Measurements from ENCODE around the gene CCDC9. TPM values are rescaled to one million over a fixed set of nuclear protein-coding genes. Genes with fewer than 3 reads are reported as not detected.

The CCDC9 gene
- total RNA-seq, 4 donors from 2014 or later = 13.1 to 22.7 (median 18.5) TPM

DNA sequence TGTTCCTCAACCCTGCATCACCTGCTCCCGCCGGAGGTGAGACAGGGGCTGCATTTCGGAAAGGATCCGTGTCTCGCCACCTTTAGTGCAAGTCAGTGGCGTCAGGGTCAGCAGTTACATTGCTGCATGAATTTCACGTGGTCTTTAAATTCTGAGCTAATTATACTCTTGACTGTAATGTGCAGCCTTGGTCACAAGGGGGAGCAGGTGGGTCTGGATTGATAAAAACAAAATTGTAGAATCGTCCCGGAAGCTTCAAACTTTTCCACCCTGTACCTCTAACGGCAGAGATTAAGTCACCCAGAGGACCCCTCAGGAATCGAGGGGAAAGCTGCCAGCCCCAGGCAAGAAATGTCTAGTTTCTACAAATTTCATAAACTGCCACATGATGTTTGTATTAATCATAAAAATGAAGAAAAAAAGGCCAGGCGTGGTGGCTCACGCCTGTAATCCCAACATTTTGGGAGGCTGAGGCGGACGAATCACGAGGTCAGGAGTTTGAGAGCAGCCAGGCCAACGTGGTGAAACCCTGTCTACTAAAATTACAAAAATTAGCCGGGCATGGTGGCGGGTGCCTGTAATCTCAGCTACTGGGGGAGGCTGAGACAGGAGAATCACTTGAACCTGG is 45.5 kb upstream of the CCDC9 start:
- Histone ChIP-seq H3K36me3 (peaks cover 0 to 27% of the 10 kb centered on the region in 2 donors), H3K4me3 (no peak overlapping the region), H3K9me3 (no peaks in the 10 kb centered on the region), H3K27me3 (no peaks in the 10 kb centered on the region), H3K4me1 (peaks cover 4 to 6% of the 10 kb centered on the region in 2 donors), H3K27ac (peak overlapping the region in 3 of 4 donors; percentile 48 to 71 (median 51))
- TF ChIP-seq, protein P1, sequence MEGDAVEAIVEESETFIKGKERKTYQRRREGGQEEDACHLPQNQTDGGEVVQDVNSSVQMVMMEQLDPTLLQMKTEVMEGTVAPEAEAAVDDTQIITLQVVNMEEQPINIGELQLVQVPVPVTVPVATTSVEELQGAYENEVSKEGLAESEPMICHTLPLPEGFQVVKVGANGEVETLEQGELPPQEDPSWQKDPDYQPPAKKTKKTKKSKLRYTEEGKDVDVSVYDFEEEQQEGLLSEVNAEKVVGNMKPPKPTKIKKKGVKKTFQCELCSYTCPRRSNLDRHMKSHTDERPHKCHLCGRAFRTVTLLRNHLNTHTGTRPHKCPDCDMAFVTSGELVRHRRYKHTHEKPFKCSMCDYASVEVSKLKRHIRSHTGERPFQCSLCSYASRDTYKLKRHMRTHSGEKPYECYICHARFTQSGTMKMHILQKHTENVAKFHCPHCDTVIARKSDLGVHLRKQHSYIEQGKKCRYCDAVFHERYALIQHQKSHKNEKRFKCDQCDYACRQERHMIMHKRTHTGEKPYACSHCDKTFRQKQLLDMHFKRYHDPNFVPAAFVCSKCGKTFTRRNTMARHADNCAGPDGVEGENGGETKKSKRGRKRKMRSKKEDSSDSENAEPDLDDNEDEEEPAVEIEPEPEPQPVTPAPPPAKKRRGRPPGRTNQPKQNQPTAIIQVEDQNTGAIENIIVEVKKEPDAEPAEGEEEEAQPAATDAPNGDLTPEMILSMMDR (IDR thresholded peaks at IDR 0.05 in 4 of 5, conservative IDR thresholded peaks at IDR 0.05 in 1 of 5) = peak; percentile 81 to 93 (median 88)
- TF ChIP-seq POLR2A (IDR thresholded peaks at IDR 0.05) = no peak
- in situ Hi-C loops (cut with MboI; ENCODE audit: low sequenced_read_pairs in 4 of 4) = loop anchor here (5.0 kb wide), 1 partner anchor 36 kb away; no protein-coding TSS in a partner anchor
- intact Hi-C loops (cut with DNase I; ENCODE audit: low total_unique reads) = loop anchor here (1.0 kb wide), 1 partner anchor 33 kb away; no protein-coding TSS in a partner anchor
- DNase-seq (peak; percentile 63 to 81), ATAC-seq (peak; percentile 94 to 95)

DNA sequence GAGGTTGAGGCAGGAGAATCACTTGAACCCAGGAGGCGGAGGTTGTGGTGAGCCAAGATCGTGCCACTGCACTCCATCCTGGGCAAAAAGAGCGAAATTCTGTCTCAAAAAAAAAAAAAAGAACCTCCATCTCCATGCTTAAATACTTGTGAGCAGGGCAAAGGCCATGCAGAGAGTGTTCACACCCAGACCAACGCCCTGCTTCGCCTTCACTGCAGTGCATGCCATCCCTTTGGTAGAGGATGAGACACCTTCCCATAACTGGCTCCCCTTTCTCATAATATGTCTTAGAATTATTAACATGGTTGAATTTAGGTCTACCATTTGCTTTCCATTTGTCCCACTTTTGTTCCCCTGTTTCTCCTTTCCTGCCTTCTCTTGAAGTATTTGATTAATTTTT is 40.7 kb upstream of the CCDC9 start:
- no peaks in the 10 kb centered on the region for H3K9me3 ChIP-seq
- in situ Hi-C loops (cut with MboI; ENCODE audit: low sequenced_read_pairs in 4 of 4) (no loop called here), intact Hi-C loops (cut with DNase I; ENCODE audit: low total_unique reads) (no loop called here)
- TF ChIP-seq, protein P1 (IDR thresholded peaks at IDR 0.05 in 4 of 5, conservative IDR thresholded peaks at IDR 0.05 in 1 of 5) = no peak
- no peak for TF ChIP-seq POLR2A (IDR thresholded peaks at IDR 0.05)
- H3K27ac ChIP-seq = no peak overlapping the region
- ATAC-seq (no peak), DNase-seq (no peak)
- H3K36me3 ChIP-seq = peaks cover 0 to 4% of the 10 kb centered on the region in 2 donors
- H3K27me3 ChIP-seq = no peaks in the 10 kb centered on the region
- H3K4me1 ChIP-seq = peaks cover under 1 to 4% of the 10 kb centered on the region in 2 donors
- no peak overlapping the region for H3K4me3 ChIP-seq

DNA sequence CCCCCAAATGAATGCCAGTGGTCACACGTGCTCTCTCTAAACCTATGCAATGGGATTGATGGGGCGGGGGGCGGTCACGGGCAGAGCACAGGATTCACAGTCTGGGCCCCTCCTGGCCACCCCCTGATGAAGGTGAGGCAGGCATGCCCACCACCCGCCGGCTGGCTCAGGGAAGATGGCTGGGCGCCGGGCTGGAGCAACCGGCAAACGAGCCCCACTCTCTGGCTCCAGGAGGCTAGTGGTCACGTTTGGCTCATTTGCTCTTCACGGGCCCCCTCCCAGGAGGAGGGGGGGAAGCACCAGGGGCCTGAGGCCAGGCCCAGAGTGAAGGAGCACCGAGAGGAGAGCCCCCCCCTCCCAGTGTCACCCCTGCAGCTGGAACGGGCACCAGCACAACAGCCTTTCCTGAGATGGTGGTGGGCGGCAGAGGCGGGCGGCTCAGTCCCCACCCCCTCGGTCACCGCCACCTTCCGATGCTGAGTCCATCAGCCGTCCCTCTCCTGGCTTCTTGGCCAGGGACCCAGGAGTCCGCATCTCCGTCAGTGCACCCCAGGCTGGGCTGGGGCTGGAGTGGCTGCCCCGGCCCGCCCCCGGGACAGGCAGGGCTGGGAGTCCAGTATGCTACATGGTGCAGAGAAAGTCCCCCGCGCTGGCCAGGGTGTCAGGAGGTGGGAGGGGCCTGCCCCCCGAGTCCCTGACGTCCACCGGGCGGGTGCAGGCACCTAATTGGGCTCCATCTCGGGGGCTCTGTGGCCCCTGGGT is 35.1 kb upstream of the CCDC9 start:
- peaks cover 5 to 6% of the 10 kb centered on the region in 2 donors for H3K4me1 ChIP-seq
- TF ChIP-seq POLR2A (IDR thresholded peaks at IDR 0.05) = no peak
- peaks cover 0 to 25% of the 10 kb centered on the region in 2 donors for H3K36me3 ChIP-seq
- H3K27ac ChIP-seq = no peak overlapping the region
- in situ Hi-C loops (cut with MboI; ENCODE audit: low sequenced_read_pairs in 4 of 4) (no loop called here), intact Hi-C loops (cut with DNase I; ENCODE audit: low total_unique reads) (no loop called here)
- ATAC-seq (no peak), DNase-seq (no peak)
- no peaks in the 10 kb centered on the region for H3K9me3 ChIP-seq
- H3K4me3 ChIP-seq = no peak overlapping the region
- H3K27me3 ChIP-seq = no peaks in the 10 kb centered on the region

DNA sequence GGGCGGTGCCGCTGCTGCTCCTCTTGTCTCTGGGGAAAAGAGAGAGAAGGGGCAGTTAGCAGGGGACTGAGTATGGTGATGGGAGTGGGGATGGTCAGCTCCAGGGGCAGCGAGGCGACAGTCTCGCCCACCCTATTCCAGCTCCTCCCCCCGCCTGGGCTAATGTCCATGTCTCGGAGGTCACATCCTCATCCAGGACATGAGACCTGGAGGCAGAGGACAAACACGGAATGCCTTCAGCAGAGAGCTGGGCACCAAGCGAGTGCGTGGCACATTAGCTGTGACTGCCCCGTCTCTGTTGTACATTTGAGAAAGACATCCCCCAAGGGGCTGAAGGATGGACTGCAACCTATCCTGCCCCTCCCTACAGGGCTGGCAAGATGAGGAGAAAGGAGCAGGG is 34.4 kb upstream of the CCDC9 start:
- H3K4me3 ChIP-seq = no peak overlapping the region
- no peak for ATAC-seq
- in situ Hi-C loops (cut with MboI; ENCODE audit: low sequenced_read_pairs in 4 of 4) (no loop called here), intact Hi-C loops (cut with DNase I; ENCODE audit: low total_unique reads) (no loop called here)
- DNase-seq = no peak
- no peaks in the 10 kb centered on the region for H3K27me3 ChIP-seq
- no peaks in the 10 kb centered on the region for H3K9me3 ChIP-seq
- H3K36me3 ChIP-seq = peaks cover 0 to 25% of the 10 kb centered on the region in 2 donors
- TF ChIP-seq, protein P1 (IDR thresholded peaks at IDR 0.05 in 4 of 5, conservative IDR thresholded peaks at IDR 0.05 in 1 of 5) = no peak
- TF ChIP-seq POLR2A (IDR thresholded peaks at IDR 0.05) = no peak
- no peak overlapping the region for H3K27ac ChIP-seq
- peaks cover 6 to 10% of the 10 kb centered on the region in 2 donors for H3K4me1 ChIP-seq
